HuH-7.5 (cell line): Measurements from ENCODE around the gene SMARCD2.

Experiments used
- DNase-seq: peaks from one replicate; pipeline ENCODE4 v3.0.0; 2011; ENCODE audit warnings: low spot score

The SMARCD2 gene

GRCh38 chr17:63832014-63832413 is 10.5 kb downstream of the SMARCD2 start:
- no peak for DNase-seq

GRCh38 chr17:63831505-63831904 is 11.0 kb downstream of the SMARCD2 start:
- no peak for DNase-seq

- no peak for DNase-seq
These were observed 11.5 kb downstream of the SMARCD2 start for GRCh38 chr17:63830904-63831491.

- no peak for DNase-seq
These were observed 12.2 kb downstream of the SMARCD2 start for GRCh38 chr17:63830278-63830677.

GRCh38 chr17:63828936-63829335 is 13.5 kb downstream of the SMARCD2 start:
- DNase-seq: no peak

DNA sequence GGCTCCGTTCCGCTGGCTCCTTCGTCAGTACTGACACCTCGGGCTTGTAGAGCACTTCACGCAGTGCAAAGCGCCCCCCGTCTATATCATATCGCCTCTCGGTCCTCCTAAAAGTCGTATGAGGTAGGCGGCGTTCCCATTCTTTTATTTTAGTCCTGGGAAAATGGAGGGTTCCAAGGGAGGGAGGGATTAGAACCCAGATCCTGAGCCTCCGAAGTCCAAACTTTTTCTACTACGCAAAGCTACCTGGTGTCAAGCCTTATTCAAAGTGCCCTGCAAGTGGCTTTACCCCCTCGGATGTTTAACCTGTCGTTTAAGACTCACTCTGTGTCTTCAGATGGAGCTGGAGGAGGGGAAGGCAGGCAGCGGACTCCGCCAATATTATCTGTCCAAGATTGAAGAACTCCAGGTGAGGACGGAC is 14.7 kb downstream of the SMARCD2 start:
- no peak for DNase-seq

DNA sequence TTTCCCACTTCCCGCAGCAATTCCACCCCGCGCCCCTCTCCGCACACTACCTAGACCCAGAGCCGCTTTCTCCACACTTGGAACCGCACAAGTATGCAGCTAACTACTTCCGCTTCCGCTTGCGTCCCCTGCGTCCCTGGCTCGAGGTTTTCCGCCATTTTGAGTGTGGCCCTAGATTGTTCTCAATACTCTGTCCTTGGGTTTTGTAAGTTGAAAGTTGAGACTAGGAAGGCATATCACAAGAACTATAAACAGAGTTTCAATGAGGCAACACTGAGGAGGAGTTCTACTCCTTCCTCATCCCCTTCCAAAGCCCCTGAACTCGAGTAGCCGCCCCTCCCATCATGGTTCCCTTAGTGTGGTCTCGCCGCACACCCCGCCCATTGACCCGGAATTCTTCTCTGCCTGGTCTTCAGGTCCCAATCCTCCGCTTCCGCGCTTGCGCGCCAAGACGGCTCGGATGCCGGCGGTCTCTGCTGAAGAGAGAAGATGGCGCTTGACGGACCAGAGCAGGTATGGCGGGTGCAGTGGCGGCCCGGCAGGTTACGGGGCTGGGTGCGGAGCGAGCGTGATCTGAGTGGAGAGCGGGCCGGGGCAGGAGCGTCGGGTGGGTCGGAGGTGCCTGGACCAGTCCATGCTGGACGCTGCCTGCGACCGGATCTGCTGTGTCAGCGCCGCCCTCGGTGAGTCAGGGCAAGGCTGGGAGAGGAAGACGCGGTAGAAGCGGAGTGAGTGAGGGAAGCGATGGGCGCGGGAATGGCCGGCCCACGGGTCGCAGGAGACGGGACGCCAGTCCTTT is 15.3 kb downstream of the SMARCD2 start, which contains the start of the genes FTSJ3 and PSMC5:
TSS of gene FTSJ3 (minus strand) at position 662 of the 799 bp plus-strand sequence. CDS start 761 bp downstream, outside the sequence.
TSS of gene PSMC5 (plus strand) at position 430 of the 799 bp plus-strand sequence. CDS start at position 490, 60 bp downstream.
- DNase-seq: peak; percentile 88

GRCh38 chr17:63826468-63827001 is 15.9 kb downstream of the SMARCD2 start:
- DNase-seq: no peak

GRCh38 chr17:63824362-63824761 is 18.1 kb downstream of the SMARCD2 start:
- no peak for DNase-seq

DNA sequence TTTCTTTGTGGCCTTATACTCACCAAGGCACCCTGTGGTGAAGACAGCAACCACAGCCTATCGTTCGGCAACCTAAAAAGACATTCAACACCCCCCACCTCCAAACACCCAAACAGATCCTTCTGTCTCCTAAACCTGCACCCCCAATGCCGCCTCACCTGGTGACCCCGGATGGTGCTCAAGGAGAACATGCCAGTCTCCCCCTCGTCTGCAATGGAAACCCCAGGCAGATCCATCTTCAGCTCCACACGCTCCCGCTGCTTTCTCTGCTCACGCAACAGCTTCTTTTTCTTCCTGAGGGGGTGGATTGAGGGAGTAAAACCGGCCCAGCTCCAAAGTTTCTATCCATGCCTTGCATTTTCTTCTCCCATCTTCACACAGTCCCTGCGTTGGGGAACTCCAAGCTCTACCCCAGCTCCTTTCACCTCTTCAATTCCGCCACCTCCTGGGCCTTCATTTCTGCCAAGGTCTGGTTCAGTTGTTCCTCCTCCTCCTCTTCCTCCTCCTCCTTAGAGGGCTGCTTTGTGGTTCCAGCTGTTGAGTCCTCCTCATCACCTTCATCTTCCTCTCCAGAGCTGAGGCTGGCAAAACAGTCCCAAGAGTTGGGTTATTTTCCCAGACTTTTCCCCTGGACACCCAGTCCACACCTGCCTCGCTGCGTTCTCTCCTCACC is 18.7 kb downstream of the SMARCD2 start:
- DNase-seq: no peak

GRCh38 chr17:63822537-63822936 is 19.9 kb downstream of the SMARCD2 start:
- no peak for DNase-seq

- DNase-seq: no peak
These were observed 20.7 kb downstream of the SMARCD2 start for GRCh38 chr17:63821804-63822203.

DNA sequence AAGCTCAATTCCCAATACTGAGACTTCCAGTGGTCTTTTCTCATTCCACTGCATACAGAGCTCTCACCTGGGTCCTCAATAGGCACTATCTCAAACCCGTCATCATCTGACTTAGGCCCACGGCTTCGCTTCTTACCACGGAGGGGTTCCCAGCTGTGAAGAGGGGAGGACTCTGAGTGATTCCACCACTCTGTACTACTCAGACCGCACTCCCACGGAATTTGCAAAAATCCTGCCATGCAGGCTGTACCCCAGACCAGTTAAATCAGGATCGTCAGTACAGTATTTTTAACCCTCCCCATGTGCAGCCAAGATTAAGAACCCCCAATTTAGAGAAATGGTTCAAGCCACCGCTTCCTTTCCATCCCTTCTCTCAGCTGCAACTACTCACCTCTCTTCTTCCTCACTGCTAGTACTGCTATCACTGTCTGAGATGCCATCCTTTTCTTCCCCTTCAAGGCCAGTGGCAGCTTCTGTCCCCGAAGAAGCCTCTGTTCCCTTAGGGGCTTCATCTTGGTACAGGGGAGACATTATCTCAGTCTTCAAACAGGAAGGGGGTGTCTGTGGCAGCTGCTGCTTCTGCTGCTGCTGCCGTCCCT is 21.4 kb downstream of the SMARCD2 start:
- no peak for DNase-seq

- DNase-seq: no peak
These were observed 22.6 kb downstream of the SMARCD2 start for GRCh38 chr17:63819585-63820537.

DNA sequence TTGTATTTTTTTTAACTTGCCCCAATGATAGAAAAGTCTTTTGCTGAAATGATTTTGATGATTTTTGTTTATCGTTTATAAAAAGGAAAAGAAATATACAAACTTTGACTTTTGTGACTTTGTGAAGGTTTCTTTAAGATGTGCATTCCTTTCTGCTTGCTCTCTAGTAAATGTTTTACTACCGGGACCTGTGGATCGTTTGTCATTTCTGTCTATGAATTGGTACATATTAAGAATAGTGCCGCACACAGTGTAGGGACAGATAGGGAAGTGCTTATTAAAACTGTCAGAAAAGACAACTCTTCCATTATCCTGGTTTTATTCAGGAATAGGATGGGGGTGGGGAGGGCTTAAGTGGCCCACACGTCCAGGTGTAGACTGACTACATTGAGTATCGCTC is 23.4 kb downstream of the SMARCD2 start:
- DNase-seq: no peak

- no peak for DNase-seq
These were observed 24.6 kb downstream of the SMARCD2 start for GRCh38 chr17:63817736-63818385.

DNA sequence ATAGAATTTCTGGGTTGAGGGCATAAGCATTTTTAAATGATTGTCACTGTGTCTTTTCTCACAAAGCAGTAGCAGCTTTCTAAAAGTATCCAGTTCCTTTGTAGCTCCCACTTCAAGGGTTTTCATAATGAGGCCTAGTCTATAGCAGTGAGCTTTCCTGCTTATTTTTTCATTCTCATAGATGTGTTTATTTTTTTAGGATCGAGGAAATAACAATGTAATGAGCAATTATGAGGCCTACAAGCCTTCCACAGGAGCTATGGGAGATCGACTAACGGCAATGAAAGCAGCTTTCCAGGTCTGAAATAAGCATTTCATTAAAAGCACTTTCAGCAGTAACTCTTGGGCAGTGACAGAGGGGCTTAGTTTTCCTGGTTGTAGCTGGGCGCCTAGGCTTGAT is 25.8 kb downstream of the SMARCD2 start:
- no peak for DNase-seq

DNA sequence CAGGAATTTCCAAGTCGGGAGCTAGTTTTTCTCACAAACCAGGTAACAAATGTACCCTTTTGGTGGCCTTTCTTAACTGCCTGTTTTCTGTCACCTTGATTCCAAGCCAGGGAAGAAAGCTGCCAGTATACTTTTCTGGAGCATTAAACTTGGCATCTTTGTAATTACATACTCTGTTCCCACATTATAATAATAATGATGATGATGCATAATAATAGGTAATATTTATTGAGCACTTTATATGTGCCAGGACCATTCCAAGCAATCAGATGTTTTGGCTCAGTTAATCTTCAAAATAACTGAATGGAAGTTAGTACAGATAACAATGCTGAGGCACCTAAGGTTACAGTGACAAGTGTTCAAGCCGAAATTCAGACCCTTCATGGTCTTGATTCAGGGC is 26.4 kb downstream of the SMARCD2 start:
- no peak for DNase-seq

DNA sequence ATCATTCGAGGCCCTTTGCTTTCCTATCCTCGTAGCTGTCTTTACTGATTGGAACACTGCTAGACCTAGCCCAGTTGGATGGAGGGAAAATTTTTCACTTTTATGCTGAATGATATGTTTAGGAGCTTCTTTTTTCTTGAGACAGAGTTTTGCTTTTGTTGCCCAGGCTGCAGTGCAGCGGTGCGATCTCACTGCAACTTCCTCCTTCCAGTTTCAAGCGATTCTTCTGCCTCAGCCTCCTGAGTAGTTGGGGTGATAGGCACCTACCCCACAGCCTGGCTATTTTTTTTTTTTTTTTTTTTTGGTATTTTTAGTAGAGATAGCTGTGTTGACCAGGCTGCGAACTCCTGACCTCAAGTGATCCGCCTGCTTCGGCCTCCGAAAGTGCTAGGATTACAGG is 32.5 kb downstream of the SMARCD2 start:
- DNase-seq: no peak

DNA sequence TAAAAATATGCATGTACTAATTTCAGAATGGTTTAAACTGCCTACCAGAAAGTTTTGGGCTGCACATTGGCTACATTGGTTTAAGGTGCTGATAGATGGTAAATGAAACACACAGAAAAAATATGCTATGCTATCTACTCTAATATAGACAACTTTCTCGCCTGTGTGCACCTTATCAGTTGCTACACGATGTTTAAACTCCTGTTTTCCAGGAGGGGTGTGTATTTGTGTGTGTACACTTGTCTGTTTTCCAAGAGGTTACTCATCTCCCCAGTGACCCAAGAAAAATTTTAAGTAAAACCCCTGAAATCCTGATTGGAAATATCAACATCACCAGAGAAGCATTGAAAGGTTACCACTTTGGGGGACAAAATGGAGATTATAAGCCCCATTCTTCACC is 36.9 kb downstream of the SMARCD2 start:
- no peak for DNase-seq

GRCh38 chr17:63804328-63804727 is 38.2 kb downstream of the SMARCD2 start:
- no peak for DNase-seq
